Measurements from ENCODE around the gene MCF2L. TPM values are rescaled to one million over a fixed set of nuclear protein-coding genes. Genes with fewer than 3 reads are reported as not detected.

The MCF2L gene
- total and polyA plus RNA-seq, 2 experiments from 2014 or later, result 4.8 to 25.6 TPM

GRCh38 chr13:113002913-113003290, 33.9 kb downstream of the MCF2L start (continued):
- TF ChIP-seq ETS1 (IDR thresholded peaks at IDR 0.05) (no peak), REST (IDR thresholded peaks at IDR 0.05; ENCODE audit: unreplicated experiment) (no peak), ZNF114 (CRISPR knock-in tag; IDR thresholded peaks at IDR 0.05) (no peak), NANOG (IDR thresholded peaks at IDR 0.05; ENCODE audit: borderline replicate concordance) (no peak), CREB1 (CRISPR knock-in tag; IDR thresholded peaks at IDR 0.05; ENCODE audit: low read depth) (no peak), ZNF331 (CRISPR knock-in tag; IDR thresholded peaks at IDR 0.05; ENCODE audit: low read depth) (no peak)

- H3K27ac Mint-ChIP-seq, result no peak overlapping the region
- no peak overlapping the region for H3K4me2 ChIP-seq
- no peak for TF ChIP-seq NANOG (IDR thresholded peaks at IDR 0.05; ENCODE audit: borderline replicate concordance)
- no peak for TF ChIP-seq ZNF331 (CRISPR knock-in tag; IDR thresholded peaks at IDR 0.05; ENCODE audit: low read depth)
- TF ChIP-seq CREB1 (CRISPR knock-in tag; IDR thresholded peaks at IDR 0.05; ENCODE audit: low read depth), result no peak
- TF ChIP-seq EZH2phosphoT487 (IDR thresholded peaks at IDR 0.05; ENCODE audit: unreplicated experiment), result no peak
- no peak for TF ChIP-seq ZNF462 (CRISPR knock-in tag; IDR thresholded peaks at IDR 0.05)
- no peak for TF ChIP-seq ETS1 (IDR thresholded peaks at IDR 0.05)
- no peak for TF ChIP-seq STAT1 (IDR thresholded peaks at IDR 0.05; ENCODE audit: unreplicated experiment)
- no peak for TF ChIP-seq CTCF (conservative IDR thresholded peaks at IDR 0.05; ENCODE audit: low read depth in 2 of 2)
- TF ChIP-seq EZH2 (IDR thresholded peaks at IDR 0.05; ENCODE audit: low read depth, unreplicated experiment), result no peak
These were observed 35.1 kb downstream of the MCF2L start for GRCh38 chr13:113004126-113004525.

More at GRCh38 chr13:113004126-113004525, 35.1 kb downstream of the MCF2L start:
- H3K27me3 ChIP-seq (ENCODE audit: insufficient read depth), result no peaks in the 10 kb centered on the region
- no peaks in the 10 kb centered on the region for H3F3A ChIP-seq (replicated peaks; ENCODE audit: low read depth)
- H4K20me1 ChIP-seq (replicated peaks; ENCODE audit: insufficient read depth), result no peaks in the 10 kb centered on the region
- H3K4me1 ChIP-seq (ENCODE audit: insufficient read depth), result no peaks in the 10 kb centered on the region
- no peak overlapping the region for H2AFZ ChIP-seq
- ATAC-seq (no peak), DNase-seq (ENCODE audit: low spot score) (no peak)
- no peaks in the 10 kb centered on the region for H3K36me3 ChIP-seq (ENCODE audit: insufficient read depth)
- H3K4me3 ChIP-seq, result no peak overlapping the region
- Mint-ChIP-seq H3K36me3 (ENCODE audit: low read depth) (peaks cover 5% of the 10 kb centered on the region; the same call in 2 of the 3 replicates), H3K4me1 (peaks cover 5% of the 10 kb centered on the region; the same call in 1 of the 3 replicates), H3K9me3 (peaks cover 7% of the 10 kb centered on the region), H3K27me3 (ENCODE audit: insufficient read depth, low read depth, poor library complexity) (peaks cover 4% of the 10 kb centered on the region), H3K4me3 (no peak overlapping the region)
- no peaks in the 10 kb centered on the region for H3K79me2 ChIP-seq (replicated peaks; ENCODE audit: insufficient read depth)
- H3K27ac ChIP-seq (ENCODE audit: low read depth), result no peak overlapping the region
- H3K9me2 ChIP-seq (ENCODE audit: insufficient read depth), result no peaks in the 10 kb centered on the region
